OCI-LY3 (cell line): Measurements from ENCODE around the gene DCDC2.

Experiments used
- H2AFZ ChIP-seq: fragments of 200-600, 300-600 bp; shearing (Covaris generic); 2 replicates; pipeline ENCODE4 v1.6.0; 2014; ENCODE audit warnings: antibody characterized with exemption, low read depth, low read length
- H3K27ac ChIP-seq: fragments of 200-600, 300-600 bp; sonication (generic); 2 replicates; pipeline ENCODE4 v1.5.1; 2014; ENCODE audit warnings: mild to moderate bottlenecking, low read length, moderate library complexity, mixed read lengths
- H3K27me3 ChIP-seq: fragments of 200-600, 300-600 bp; sonication (generic); 2 replicates; pipeline ENCODE4 v1.6.1; 2014; ENCODE audit warnings: low read depth, low read length, mixed read lengths
- H3K36me3 ChIP-seq: fragments of 200-600, 300-600 bp; sonication (generic); replicated peaks from 2 replicates; pipeline ENCODE3; 2014; ENCODE audit warnings: low read depth, low read length, mixed read lengths
- H3K4me1 ChIP-seq: fragments of 300-600, 200-600 bp; sonication (generic); 2 replicates; pipeline ENCODE4 v1.6.1; 2014; ENCODE audit warnings: low read length, mixed read lengths
- H3K4me2 ChIP-seq: fragments of 200-600, 300-600 bp; sonication (generic); 2 replicates; pipeline ENCODE4 v1.6.1; 2014; ENCODE audit warnings: low read length, mixed read lengths
- H3K4me3 ChIP-seq: fragments of 300-600, 200-600 bp; sonication (generic); 2 replicates; pipeline ENCODE4 v1.5.1; 2014; ENCODE audit warnings: antibody characterized with exemption, mild to moderate bottlenecking, low read length, moderate library complexity
- H3K79me2 ChIP-seq: fragments of 300-600, 200-600 bp; shearing (Covaris generic); 2 replicates; pipeline ENCODE4 v1.6.1; 2014; ENCODE audit warnings: mild to moderate bottlenecking, low read length, mixed read lengths
- H3K9ac ChIP-seq: fragments of 300-600, 200-600 bp; shearing (Covaris generic); 2 replicates; pipeline ENCODE4 v1.6.0; 2014; ENCODE audit warnings: mild to moderate bottlenecking, low read length, moderate library complexity
- H3K9me3 ChIP-seq: fragments of 200-600, 300-600 bp; shearing (Covaris generic); 2 replicates; pipeline ENCODE4 v1.6.1; 2014; ENCODE audit warnings: low read length, mixed read lengths; ENCODE audit not compliant: insufficient read depth
- H4K20me1 ChIP-seq: fragments of 200-600, 300-600 bp; sonication (generic); 2 replicates; pipeline ENCODE4 v1.6.1; 2016; ENCODE audit warnings: low read length, mixed read lengths; ENCODE audit not compliant: insufficient read depth
- EZH2phosphoT487 ChIP-seq: fragments of 200-600 bp; shearing (Covaris generic); IDR thresholded peaks from 2 replicates; pipeline ENCODE4 v1.6.1; 2018; ENCODE audit warnings: antibody characterized with exemption, mixed run types, low read depth
- TF ChIP-seq, protein P1 (sequence below): fragments of 200-600, 300-600 bp; sonication (generic); IDR thresholded peaks from 2 replicates; pipeline ENCODE4 v1.5.1; 2014; ENCODE audit warnings: antibody characterized with exemption, low read length, low read depth

DCDC2 gene

DNA sequence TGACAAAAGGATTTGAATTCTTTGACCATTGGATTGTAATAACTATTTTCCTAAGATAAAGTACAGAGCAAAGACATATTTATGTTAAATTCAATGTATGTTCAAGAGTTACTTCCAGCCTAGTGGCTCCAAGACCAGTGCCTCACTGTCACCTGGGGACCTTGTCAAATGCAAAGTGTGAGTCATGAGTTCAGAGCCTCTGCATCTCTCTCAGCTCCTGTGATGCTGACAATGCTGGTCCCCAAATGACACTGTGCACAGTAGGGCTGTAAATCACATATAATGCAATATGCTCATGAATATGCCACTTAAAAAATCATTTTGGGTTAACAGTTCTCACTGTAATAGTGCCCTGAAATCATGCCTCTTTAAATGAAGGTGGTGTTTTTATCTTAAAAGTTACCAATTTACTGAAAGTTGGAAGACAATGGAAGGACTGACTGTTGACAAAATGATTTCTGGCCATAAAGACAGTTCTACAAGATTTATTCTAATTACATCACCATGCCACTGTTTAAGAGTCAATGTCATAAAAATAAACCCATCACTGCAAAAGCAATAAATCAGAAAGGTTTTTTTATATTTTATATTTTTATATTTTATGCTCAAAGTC is 169.8 kb downstream of the DCDC2 start:
- Histone ChIP-seq H3K36me3 (no peaks in the 10 kb centered on the region), H3K27me3 (no peaks in the 10 kb centered on the region), H3K9me3 (no peaks in the 10 kb centered on the region), H3K4me2 (no peak overlapping the region), H3K79me2 (no peaks in the 10 kb centered on the region), H3K9ac (no peak overlapping the region), H4K20me1 (no peaks in the 10 kb centered on the region), H3K4me1 (no peaks in the 10 kb centered on the region), H3K4me3 (no peak overlapping the region), H2AFZ (no peak overlapping the region), H3K27ac (no peak overlapping the region)
- no peak for TF ChIP-seq EZH2phosphoT487
- TF ChIP-seq, protein P1, sequence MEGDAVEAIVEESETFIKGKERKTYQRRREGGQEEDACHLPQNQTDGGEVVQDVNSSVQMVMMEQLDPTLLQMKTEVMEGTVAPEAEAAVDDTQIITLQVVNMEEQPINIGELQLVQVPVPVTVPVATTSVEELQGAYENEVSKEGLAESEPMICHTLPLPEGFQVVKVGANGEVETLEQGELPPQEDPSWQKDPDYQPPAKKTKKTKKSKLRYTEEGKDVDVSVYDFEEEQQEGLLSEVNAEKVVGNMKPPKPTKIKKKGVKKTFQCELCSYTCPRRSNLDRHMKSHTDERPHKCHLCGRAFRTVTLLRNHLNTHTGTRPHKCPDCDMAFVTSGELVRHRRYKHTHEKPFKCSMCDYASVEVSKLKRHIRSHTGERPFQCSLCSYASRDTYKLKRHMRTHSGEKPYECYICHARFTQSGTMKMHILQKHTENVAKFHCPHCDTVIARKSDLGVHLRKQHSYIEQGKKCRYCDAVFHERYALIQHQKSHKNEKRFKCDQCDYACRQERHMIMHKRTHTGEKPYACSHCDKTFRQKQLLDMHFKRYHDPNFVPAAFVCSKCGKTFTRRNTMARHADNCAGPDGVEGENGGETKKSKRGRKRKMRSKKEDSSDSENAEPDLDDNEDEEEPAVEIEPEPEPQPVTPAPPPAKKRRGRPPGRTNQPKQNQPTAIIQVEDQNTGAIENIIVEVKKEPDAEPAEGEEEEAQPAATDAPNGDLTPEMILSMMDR = no peak

DNA sequence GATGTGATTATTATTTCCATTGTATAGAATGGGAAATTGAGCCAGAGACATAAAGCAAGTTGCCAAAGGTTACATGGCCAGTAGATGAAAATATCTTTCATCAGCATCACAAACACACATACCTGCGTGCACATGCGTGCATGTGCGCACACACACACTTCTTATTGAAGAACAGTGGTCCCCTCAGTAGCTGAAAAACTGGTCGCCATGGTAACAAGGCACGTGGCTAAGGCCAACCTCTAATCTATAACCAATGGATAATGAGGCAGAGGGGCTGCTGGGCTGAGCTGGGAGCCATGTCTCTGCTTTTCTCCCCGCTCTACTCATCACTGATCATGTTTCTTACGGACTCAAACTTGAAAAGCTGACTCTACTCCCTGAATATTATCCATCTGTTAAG is 171.5 kb downstream of the DCDC2 start:
- Histone ChIP-seq H3K4me3 (no peak overlapping the region), H3K9me3 (no peaks in the 10 kb centered on the region), H2AFZ (no peak overlapping the region), H3K27me3 (no peaks in the 10 kb centered on the region), H3K4me1 (no peaks in the 10 kb centered on the region), H3K4me2 (no peak overlapping the region), H3K79me2 (no peaks in the 10 kb centered on the region), H3K9ac (no peak overlapping the region), H3K27ac (no peak overlapping the region), H4K20me1 (no peaks in the 10 kb centered on the region), H3K36me3 (no peaks in the 10 kb centered on the region)
- no peak for TF ChIP-seq EZH2phosphoT487
- TF ChIP-seq, protein P1 = no peak

DNA sequence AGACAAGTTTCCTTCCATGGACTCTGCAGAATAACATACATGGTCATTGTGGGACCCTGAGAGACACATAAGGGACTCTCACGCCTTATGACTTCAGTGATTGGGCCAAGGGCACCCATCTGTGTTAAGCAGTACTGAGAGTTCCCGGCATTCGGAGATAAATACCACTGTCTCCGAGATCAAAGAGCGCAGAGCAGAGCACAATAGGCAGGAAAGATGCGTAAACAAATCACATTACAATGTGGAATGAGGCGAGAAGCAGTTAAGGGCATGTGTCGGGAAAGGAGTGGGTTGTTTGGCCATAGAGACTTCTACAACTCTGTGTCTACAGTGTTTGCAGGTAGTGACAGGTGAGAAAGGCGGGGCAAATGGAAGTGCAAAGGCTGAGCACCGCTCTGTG is 174.3 kb downstream of the DCDC2 start:
- Histone ChIP-seq H3K27ac (no peak overlapping the region), H4K20me1 (no peaks in the 10 kb centered on the region), H3K27me3 (no peaks in the 10 kb centered on the region), H3K9me3 (no peaks in the 10 kb centered on the region), H3K4me1 (no peaks in the 10 kb centered on the region), H3K4me3 (no peak overlapping the region), H3K4me2 (no peak overlapping the region), H2AFZ (no peak overlapping the region), H3K9ac (no peak overlapping the region), H3K79me2 (no peaks in the 10 kb centered on the region), H3K36me3 (no peaks in the 10 kb centered on the region)
- TF ChIP-seq, protein P1 = no peak
- TF ChIP-seq EZH2phosphoT487 = no peak

DNA sequence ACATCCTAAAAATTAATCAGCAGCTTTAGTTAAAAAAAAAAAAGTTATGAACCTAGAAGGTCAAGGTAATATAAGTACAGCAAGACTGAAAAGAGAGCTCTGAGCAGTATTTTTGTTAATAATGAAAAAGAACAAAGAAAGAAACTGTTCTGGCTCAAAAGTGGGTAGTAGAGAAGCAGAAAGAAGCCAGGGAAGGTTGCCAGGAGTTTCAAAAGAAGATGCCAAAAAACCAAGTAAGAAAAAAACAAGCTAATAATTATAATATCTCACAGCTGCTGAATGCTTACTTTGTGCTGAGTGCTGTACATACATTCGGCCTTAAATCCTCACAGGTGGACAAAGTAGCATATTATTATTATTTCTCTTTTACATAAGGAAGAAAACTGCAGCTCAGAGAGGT is 200.0 kb downstream of the DCDC2 start:
- Histone ChIP-seq H3K27ac (no peak overlapping the region), H3K9ac (no peak overlapping the region), H2AFZ (no peak overlapping the region), H3K9me3 (no peaks in the 10 kb centered on the region), H3K79me2 (no peaks in the 10 kb centered on the region), H3K36me3 (no peaks in the 10 kb centered on the region), H3K27me3 (no peaks in the 10 kb centered on the region), H4K20me1 (no peaks in the 10 kb centered on the region), H3K4me1 (no peaks in the 10 kb centered on the region), H3K4me2 (no peak overlapping the region), H3K4me3 (no peak overlapping the region)
- no peak for TF ChIP-seq EZH2phosphoT487
- TF ChIP-seq, protein P1 = no peak
